Fibroblast of mammary gland (primary cell): ENCODE measurements around the gene NR2E3.

Experiments used
- DNase-seq: peaks from one replicate; pipeline ENCODE4 v3.0.0-alpha.2; 2010; ENCODE audit warnings: low read depth
- H3K4me3 ChIP-seq: 2 replicates; pipeline ENCODE4 v1.5.1; 2011; ENCODE audit warnings: low read depth, mild to moderate bottlenecking, low read length, moderate library complexity; ENCODE audit not compliant: control insufficient read depth
- CTCF ChIP-seq: conservative IDR thresholded peaks from 2 replicates; pipeline ENCODE4 v1.5.1; 2011; ENCODE audit warnings: low read depth, low read length, inconsistent platforms; ENCODE audit not compliant: control insufficient read depth, insufficient read depth

The NR2E3 gene

GRCh38 chr15:71782422-71783165 lies 27.8 kb upstream of the NR2E3 start:
- H3K4me3 ChIP-seq: no peak overlapping the region
- TF ChIP-seq CTCF: no peak
- DNase-seq: no peak

DNA sequence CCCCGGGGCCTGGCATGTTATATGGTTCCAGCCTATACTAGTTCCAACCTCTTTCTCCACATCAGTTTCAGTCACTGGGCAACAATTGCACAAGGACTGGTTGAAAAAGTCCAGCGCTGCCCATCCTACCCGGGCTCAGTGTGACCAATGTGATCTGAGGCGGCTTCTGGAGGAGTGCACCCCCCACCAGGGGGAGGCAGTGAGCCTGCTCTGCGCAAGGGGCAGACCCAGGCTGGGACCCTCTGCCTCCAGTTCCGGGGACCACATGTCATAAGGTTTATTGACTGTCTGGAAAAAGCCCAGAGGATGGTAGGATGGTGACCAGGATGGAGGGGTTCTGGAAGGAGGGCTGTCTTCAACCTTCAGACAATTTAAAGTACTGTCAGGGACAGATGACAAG lies 25.6 kb upstream of the NR2E3 start:
- peak; percentile 28 for TF ChIP-seq CTCF
- no peak overlapping the region for H3K4me3 ChIP-seq
- no peak for DNase-seq

DNA sequence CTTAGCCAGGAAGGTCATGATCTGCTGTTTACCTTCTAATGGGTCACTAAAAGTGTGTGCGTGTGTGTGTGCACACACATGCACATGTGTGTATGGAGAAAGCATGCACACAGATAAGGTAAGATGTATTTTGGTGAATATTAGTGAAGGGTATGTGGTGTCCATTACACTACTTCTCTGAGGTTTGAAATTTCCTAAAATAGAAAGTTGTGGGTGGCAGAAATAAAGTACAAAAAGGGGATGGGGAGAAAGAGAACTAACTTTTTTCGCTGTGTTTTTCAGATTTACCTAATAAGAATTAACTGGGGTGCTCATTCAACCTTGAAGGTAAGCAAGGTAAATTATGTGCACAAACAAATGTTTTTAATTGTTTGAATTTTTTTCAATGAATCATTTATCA lies 24.4 kb upstream of the NR2E3 start:
- TF ChIP-seq CTCF: no peak
- H3K4me3 ChIP-seq: no peak overlapping the region
- DNase-seq: no peak

GRCh38 chr15:71786673-71787072 lies 23.7 kb upstream of the NR2E3 start:
- DNase-seq: no peak
- TF ChIP-seq CTCF: no peak
- H3K4me3 ChIP-seq: no peak overlapping the region

DNA sequence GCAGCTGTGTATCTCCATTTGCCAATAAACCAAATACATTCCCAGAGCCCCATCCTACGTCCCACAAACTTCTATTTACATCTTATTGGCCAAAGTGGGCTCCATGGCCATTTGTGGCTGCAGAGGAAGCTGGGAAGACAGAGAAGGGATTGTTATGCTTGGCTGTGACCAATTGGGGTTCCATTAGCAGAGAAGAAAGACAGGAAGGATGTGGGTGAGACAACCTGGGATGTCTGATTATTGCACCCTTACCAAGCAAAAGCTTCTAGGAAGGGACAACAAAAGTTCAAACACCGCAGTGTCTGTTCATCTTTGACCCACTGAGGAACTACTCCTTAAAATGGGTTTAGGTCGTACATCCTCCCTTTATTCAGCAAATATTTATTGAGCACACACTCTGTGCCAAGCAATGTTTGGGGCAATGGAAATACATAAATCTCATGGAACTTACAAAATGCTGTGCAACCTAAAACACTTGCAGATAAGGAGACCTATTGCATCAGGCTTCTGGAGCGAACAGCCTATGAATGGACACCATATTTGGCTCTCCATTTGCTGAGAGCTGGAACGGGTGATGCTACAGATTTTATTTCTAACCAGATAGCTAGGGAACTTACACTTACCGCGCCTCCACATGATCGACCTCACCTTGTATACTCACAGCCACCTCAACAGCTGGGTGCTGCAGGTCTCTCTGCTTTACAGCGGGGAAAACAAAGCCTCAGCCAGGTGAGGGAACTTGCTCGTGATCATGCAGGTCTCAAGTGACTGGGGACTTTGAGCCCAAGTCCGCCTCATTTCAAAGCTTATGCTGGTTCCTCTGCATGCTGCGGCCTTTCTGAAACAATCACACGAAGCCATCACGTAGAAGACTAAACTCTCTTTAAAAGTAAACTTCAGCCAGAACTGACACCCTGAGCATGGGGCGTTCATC lies 21.4 kb upstream of the NR2E3 start:
- TF ChIP-seq CTCF: no peak
- no peak for DNase-seq
- H3K4me3 ChIP-seq: no peak overlapping the region

DNA sequence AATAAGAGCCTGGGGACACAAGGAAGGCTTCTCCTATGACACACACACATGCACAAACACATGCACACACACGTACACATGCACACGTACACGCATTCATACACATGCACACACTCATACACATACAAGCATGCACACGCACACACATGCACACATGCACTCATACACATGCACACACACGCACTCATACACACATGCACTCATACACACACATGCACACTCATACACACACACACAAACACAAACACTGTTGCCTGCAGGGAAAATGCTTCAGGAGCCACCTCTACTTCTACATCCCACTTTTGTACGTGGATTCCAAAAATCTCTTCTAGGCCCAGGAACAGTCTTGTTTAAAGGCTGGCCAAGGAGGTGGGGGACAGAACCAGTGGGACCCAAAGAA lies 20.7 kb upstream of the NR2E3 start:
- no peak overlapping the region for H3K4me3 ChIP-seq
- no peak for DNase-seq
- TF ChIP-seq CTCF: no peak
